A172 (cell line): ENCODE results near the gene MAP1B. TPM values are rescaled to one million over a fixed set of nuclear protein-coding genes. Genes with fewer than 3 reads are reported as not detected.

Experiments used
- DNase-seq: peaks from one replicate; pipeline ENCODE4 v3.0.0-alpha.2; 2015; ENCODE audit warnings: low spot score
- total RNA-seq: library from RNA; depleted of rRNA; stranded (reverse); fragments of >200 nt; shearing (Covaris generic); gene quantifications from 2 replicates; pipeline ENCODE4 v1.2.3, GENCODE V29; 2014

The MAP1B gene
- total RNA-seq, 1 experiment from 2014 or later: 98.8 TPM

- peak; percentile 73 for DNase-seq
Measured at GRCh38 chr5:72096602-72097188, 10.6 kb upstream of the MAP1B start.

- DNase-seq: peak; percentile 38
Measured at GRCh38 chr5:72101828-72102227, 5.4 kb upstream of the MAP1B start.

- no peak for DNase-seq
Measured at GRCh38 chr5:72106817-72107130, 501 bp upstream of the MAP1B start.

DNA sequence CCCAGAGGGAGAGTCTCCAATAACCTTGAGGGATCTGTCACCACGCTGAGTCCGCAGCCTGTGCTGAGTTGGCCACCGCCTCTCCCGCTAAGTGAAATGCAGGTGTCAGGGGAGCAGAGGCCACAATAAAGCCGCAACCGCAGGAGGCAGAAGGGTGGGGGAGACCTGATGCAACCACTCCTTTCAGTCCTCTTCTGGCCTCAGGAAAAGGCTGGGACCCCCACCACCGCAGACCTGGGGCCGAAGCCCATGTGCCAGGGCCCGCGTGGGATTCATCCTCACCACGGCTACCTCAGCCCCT is 576 bp downstream of the MAP1B start:
- peak; percentile 66 for DNase-seq

DNA sequence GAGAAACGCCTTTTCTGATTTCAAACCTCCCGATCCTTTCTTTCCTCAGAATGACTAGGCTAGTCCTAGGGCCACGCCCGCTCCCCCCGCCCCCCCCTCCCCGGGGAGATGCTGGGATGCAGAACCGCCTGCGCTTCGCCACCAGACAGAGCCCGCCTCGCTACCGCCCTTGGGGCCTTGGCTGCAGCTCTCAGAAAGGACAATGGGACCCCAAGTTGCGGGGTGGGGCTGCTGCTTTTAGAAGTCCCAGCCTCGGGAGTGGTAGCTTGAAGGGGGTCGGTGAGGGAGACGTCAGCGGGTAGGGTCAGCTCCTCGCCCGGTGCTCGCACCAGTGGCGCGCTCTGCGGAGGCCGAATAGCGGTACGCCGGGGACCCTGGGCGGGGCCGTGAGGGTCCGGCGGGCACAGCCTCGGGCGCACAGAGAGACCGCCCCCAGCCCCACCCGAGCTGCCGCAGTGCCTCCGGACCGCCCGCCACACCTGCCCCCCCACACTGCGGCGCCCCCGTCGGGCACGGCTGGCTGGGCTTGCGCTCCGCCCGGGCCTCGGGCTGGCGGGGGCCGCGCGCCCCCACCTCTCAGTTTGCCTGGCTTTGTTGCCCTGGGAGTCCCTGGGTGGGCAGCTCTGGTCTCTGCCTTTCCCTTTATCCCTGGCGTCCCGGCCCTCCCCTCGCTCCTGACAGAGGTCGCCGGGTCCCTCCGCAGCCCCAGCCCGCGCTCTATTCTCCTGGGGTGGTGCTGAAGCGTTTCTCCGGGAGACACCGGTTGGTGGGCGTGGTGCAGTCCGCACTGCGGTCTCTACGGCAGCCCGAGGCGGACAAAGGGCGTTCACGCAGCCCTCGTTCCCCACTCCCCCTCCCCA is 1.2 kb downstream of the MAP1B start:
- DNase-seq: peak; percentile 72

DNA sequence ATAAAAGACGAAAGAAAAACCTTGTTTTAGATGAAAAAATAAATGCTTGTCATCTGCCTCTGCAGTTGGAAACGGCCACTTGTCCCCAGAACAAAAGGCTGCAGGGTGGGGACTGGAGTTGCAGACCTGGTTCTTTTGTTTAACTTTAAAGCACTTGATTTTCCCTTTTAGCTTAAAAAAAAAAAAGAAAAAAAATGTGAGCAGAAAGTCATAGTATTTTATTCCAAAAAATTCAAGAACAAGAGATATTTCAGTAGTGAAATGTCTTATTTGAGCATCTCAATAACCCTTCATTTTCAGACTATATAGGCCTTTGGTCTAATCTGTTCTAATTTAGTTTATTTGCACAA is 1.8 kb downstream of the MAP1B start:
- DNase-seq: no peak

DNA sequence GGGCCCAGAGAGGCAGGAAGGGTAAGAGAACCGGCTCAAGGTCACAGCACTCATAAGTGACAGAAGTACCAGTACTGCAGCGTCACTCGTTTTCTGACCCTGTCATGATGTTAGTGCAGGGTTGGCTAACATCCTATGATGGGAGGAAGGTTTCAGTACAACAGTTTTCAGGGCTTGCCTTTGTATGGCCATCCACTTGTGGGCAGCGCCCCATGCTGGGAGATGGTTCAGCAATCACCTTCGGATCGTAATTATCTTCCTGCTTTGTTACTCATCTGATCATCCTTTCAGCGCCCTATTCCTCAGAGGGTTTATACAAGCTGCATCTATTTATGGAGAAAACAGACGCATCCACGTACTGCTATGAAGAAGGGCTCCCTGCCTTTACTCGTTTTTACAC is 2.4 kb downstream of the MAP1B start:
- peak; percentile 71 for DNase-seq

GRCh38 chr5:72110394-72111013 is 3.2 kb downstream of the MAP1B start:
- no peak for DNase-seq

DNA sequence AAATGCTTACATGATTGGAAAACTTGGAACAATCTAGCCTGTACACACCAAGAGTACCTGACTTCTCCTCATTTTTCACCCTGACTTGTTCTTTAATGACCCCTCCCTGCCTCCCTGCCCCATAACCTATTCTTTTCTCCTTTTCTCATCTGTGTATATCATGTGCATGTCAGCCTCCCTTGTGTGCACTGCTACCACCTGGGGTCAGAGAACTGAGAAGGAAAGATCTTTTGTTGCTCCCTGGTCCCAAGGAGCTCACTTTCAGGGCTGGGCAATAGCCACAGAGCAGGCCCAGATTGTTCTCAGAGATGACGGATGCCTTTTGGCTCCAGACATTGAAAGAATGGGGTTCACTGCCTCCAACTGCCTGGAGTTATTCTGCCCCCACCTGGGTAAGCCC is 5.1 kb downstream of the MAP1B start:
- no peak for DNase-seq

DNA sequence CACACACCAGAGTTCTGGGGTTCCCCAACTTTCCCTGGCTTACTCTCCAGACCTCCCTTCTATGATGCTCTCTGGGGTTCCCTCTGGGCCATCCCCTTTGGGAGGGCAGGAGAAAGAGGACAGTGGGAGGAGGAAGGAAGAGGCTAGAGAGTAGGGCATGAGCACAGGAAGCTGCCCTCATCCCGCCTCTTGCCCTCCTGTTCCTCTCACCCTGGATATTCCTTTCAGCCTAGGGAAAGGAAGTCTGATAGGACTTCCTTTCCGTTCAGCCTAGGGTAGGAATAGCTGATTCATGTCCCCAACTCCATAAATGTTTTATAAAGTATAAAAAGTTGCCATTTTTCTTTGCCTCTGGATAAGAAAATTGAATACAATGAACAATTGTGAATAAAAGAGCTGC is 7.4 kb downstream of the MAP1B start:
- no peak for DNase-seq

- DNase-seq: no peak
Measured at GRCh38 chr5:72115296-72115695, 8.0 kb downstream of the MAP1B start.

DNA sequence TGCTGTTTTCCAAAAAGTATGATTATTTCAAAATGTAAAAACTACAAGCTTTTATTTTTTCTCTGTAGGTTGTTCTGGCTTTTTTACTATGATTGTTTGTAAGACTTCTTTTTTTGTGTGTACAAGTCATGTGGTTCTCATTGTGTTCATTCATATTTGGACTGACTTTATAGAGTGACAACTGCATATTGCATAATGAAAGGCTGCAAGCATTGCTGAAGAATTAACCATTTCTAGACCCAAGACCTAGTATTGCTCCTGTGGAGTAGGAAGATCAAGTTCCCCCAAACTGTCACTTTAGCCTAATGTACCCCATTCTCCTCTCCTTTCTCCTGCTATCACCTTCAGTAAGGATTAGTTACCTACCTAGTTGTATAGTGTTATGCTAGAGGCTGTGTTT is 10.0 kb downstream of the MAP1B start:
- no peak for DNase-seq

GRCh38 chr5:72121052-72121779 is 13.9 kb downstream of the MAP1B start:
- no peak for DNase-seq

- no peak for DNase-seq
Measured at GRCh38 chr5:72121780-72122445, 14.6 kb downstream of the MAP1B start.

DNA sequence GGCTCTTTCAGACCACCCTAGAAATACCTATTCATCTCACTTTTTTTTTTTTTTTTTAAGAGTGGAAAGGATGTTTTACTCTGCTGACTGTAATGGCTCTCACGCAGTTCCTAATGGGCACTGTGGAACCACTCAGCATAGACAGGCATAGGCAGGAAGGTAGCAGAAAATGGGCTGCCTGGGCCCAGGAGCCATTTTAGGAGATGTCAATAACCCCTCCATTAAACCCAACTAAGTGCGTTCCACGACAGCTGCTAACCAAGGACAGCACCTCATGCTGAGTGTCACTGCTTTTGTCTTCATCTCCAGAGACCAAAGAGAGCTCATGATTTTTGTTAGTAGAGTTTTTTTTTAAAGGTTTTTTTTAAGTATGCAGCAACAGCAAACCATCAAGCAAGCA is 15.3 kb downstream of the MAP1B start:
- DNase-seq: no peak

DNA sequence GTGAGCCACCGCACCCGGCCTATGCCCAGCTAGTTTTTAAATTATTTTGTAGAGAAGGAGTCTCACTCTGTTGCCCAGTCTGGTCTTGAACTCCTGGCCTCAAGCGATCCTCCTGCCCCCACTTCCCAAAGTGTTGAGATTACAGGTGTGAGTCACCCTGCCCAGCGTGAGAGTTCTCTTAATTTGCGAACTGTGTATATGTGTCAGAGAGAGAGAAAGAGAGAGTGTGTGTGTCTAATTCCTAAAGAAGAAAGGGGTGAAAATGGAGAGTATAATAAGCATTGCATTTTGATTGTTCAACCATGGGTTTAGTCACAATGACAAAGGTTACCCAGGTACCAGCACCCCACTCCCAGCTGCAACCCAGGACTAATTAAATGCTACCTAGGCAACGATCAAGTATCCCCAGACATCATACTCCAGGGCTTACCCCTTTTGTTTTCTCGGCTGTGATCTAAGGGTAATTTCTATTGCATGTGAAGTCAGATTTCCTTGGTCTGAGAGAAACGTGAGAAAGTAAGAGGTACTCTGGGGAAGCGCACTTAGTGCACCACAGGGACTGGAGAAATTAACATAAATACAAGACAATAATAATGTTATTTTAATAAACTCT is 16.6 kb downstream of the MAP1B start:
- no peak for DNase-seq

DNA sequence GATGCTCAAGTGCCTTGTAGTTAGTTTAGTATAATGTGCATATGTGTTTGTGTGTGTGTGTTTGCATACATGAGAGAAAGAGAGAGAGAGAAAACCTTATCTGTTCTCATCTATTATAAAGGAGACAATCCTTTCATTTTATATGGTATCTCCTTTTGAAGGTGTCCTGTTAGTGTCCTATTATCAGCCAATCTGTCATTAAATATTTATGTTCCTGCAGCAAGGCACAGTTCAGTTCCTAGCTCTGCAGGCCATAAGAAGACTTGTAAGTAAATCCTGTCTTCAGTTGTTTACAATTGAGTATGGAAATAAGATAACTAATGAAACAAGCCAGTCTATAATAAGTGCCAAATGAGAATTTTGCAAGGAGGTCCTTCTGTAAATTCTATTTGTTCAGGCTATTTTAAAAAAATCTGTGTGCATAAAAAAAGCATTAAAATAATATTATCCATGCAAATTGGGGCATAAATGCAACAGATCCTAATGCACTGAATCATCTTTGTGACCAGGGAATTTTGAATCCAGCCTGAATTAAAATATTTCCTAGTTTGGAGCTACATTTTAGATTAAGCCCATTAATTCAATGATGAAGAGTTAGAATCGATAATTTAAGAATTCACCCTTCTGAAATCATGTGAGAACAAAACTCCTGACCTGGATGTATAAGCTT is 18.1 kb downstream of the MAP1B start:
- DNase-seq: no peak

- DNase-seq: no peak
Measured at GRCh38 chr5:72125941-72126620, 18.8 kb downstream of the MAP1B start.

DNA sequence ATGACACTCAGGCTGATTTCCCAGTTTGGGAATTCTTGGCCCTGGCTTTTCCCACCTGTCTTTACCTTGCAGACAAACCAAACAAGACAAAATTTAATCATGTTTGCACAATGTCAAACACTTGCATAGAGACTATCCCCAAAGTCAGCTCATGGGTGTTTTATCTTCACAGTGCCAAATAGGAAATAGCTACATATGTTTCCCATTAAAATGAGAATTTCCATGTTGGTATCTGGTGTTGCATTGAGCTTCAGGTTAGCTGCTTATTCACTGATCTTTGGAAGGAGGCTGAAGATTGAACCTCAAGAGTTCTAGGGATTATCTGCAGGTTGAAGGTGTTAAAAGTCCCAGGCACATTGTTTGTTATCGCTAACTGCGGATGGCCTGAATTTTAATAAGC is 19.5 kb downstream of the MAP1B start:
- DNase-seq: no peak

DNA sequence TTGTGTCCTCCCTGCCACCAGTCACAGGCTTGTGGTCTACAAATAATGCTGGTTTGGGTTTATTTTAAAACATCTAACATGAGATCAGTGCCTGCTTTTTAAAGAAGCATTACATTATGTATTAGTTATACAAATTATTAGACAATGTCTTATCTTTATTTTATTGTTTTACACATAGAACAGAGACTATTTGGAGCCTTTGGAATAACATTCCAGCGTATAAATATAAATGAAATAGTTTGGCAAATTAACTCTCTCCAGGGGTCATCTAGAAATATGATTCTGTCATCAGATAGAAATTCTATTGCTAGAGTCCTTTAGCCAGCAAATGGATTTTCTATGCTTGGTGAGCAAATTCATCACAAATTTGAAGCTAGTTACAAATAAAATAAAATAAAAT is 22.4 kb downstream of the MAP1B start:
- no peak for DNase-seq

DNA sequence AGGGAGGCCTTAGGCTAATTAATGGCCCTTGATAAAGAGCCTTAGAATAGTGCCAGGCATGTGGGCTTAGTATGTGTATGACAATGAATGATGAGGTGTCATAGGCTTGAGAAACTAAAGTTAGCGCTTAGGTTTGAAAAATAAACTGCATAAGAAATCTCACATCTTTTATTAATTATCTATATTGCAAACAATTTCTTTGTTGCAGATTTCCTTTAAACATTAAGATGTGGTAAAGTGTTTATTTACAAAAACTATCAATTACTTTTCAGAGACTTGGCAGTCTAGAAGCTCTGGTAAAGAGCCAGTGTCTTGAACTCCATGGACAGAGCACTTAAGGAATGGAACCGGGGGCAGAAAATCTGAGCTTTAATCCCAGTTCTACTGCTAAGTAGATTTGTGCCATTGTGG is 23.1 kb downstream of the MAP1B start:
- no peak for DNase-seq
